ENCODE data around the gene RITA1.

The RITA1 gene

DNA sequence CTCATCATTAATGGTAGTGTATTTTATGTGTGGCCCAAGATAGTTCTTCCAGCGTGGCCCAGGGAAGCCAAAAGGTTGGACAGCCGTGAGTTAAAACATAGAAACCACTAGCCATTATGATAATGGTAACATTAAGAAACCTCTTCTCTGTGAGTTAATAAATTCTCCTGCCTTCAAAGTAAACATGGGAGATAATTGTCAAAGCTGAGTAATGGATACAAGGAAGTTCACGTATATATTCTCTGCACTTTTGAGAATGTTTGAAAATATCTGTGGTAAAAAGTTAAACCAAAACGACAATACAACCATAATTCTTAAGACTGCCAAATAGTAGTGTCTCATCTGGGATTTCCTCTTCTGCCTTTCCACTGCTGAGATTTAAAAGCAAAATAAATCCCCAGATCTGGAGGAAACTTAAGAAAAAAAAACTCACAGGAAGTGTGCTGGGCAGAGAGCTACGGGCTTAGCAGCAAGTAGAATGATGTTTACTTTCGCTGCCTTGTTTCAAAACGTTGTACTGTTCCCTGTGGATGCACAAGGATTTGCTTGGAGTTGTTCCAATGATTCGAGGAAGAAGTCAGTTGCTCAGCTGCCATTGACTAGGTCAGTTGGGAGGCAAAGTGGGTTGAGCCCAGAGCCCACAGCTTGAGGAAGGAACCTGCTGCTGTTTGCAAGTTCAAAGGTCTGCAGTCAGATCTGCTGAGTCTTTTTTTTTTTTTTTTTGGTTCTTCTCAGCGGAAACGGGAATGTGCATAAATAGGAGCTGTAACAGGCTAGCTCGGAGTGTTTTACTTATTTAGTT, 37.4 kb downstream of the RITA1 start:
- H3K36me3 Mint-ChIP-seq (ENCODE audit: insufficient read depth), result peaks cover 13% of the 10 kb centered on the region
- H3K27ac Mint-ChIP-seq (ENCODE audit: low read depth), result no peak overlapping the region
- peak overlapping the region; percentile 87 for H3K4me3 Mint-ChIP-seq
- no peaks in the 10 kb centered on the region for H3K27me3 Mint-ChIP-seq
- peaks cover 27% of the 10 kb centered on the region for H3K4me1 Mint-ChIP-seq
- ATAC-seq (replicated peaks; ENCODE audit: extremely low read depth, poor library complexity, severe bottlenecking), result no peak
- no peak for DNase-seq (ENCODE audit: low spot score in 2 of 2)
- H3K9me3 Mint-ChIP-seq, result no peaks in the 10 kb centered on the region

DNA sequence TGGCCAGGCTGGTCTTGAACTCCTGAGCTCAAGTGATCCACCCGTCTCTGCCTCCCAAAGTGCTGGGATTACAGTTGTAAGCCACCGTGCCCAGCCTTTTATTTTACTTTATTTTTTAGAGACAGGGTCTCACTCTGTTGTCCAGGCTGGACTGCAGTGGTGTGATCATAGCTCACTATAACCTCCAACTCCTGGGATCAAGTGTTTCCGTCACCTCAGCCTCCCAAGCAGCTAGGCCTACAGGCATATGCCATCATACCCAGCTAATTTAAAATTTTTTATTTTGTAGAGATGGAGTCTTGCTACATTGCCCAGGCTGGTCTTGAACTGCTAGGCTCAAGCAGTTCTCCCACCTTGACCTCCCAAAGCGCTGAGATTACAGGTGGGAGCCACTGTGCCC, 39.4 kb downstream of the RITA1 start:
- ATAC-seq (replicated peaks; ENCODE audit: extremely low read depth, poor library complexity, severe bottlenecking) (no peak), DNase-seq (ENCODE audit: low spot score in 2 of 2) (no peak)
- H3K27ac Mint-ChIP-seq (ENCODE audit: low read depth), result no peak overlapping the region
- no peaks in the 10 kb centered on the region for H3K9me3 Mint-ChIP-seq
- H3K27me3 Mint-ChIP-seq, result no peaks in the 10 kb centered on the region
- peaks cover 30% of the 10 kb centered on the region for H3K4me1 Mint-ChIP-seq
- no peak overlapping the region for H3K4me3 Mint-ChIP-seq
- H3K36me3 Mint-ChIP-seq (ENCODE audit: insufficient read depth), result peaks cover 15% of the 10 kb centered on the region

DNA sequence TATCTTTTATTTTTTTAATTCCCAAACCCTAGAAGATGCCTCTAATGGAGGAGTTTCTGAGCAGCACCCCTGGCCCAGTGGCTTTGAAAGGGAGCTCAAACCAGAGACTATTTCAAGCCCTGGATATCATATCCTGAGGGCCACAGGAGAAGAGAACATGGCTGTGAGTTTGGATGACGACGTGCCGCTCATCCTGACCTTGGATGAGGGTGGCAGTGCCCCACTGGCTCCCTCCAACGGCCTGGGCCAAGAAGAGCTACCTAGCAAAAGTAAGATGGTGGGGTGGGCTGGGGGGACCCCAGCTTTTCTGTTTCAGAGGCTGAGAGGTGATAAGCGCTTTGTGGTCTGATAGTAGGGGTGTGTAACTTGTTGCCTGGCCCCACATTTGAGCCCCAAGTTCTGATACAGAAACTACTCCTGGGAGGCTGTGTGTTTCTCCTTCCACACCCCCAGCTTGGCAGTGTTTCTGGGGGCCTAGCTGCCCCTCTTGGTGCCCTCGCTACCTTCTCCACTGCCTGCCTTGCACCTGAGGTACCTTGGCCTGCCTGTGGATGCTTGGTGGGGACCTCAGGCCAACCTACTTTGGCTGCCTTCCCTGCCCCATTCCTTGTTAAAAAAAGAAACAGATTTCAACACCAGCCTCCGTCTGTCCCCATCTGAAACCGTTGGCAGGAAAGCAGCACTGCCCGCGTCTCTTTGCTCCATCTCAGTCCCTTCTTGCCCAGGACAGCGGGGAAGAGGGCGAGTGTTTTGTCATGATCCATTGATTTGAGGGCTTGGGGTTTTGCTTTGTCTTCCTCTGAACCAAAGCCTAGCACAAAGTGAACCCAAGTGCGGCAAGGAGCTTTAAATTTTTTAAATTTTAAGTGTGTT, 41.4 kb downstream of the RITA1 start:
- no peak for ATAC-seq (replicated peaks; ENCODE audit: extremely low read depth, poor library complexity, severe bottlenecking)
- Mint-ChIP-seq H3K9me3 (no peaks in the 10 kb centered on the region), H3K4me1 (peaks cover 21% of the 10 kb centered on the region), H3K27ac (ENCODE audit: low read depth) (no peak overlapping the region), H3K36me3 (ENCODE audit: insufficient read depth) (peaks cover 5% of the 10 kb centered on the region), H3K4me3 (no peak overlapping the region), H3K27me3 (no peaks in the 10 kb centered on the region)
- no peak for DNase-seq (ENCODE audit: low spot score in 2 of 2)

DNA sequence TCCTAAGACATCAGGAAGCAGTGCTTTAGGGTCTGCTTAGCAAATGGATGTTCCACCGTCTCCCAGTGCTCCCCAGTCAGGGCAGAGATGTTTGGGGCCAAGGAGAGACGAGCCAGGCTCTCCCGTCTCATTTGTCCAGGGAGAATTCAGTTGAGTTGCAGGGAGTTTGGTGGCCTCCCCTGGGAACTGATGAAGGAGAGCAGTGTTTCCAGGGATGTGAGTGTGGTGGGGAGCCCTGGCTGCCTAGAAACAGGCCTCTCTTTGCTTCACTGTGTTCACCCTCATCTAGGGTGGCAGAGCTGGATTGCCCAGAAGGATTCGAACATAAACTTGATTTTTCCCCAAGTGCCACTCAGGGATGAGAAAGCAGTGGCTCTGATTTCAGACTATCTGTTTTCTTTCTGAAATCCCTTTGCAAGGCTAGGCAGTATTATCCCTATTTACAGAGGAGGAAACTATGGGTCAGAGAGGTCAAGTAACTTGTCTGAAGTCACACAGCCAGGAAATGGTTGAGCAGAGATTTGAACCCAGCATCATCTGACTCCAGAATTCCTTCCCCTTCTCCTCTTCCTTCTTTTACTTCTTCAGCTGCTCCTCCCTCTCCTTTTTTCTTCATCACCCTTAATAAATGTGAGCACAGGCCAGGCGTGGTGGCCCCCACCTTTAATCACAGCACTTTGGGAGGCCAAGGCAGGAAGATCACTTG, 42.3 kb downstream of the RITA1 start:
- Mint-ChIP-seq H3K36me3 (ENCODE audit: insufficient read depth) (peaks cover 4% of the 10 kb centered on the region), H3K27me3 (no peaks in the 10 kb centered on the region), H3K4me1 (peaks cover 15% of the 10 kb centered on the region), H3K9me3 (no peaks in the 10 kb centered on the region), H3K27ac (ENCODE audit: low read depth) (no peak overlapping the region), H3K4me3 (no peak overlapping the region)
- ATAC-seq (replicated peaks; ENCODE audit: extremely low read depth, poor library complexity, severe bottlenecking) (no peak), DNase-seq (ENCODE audit: low spot score in 2 of 2) (no peak)

DNA sequence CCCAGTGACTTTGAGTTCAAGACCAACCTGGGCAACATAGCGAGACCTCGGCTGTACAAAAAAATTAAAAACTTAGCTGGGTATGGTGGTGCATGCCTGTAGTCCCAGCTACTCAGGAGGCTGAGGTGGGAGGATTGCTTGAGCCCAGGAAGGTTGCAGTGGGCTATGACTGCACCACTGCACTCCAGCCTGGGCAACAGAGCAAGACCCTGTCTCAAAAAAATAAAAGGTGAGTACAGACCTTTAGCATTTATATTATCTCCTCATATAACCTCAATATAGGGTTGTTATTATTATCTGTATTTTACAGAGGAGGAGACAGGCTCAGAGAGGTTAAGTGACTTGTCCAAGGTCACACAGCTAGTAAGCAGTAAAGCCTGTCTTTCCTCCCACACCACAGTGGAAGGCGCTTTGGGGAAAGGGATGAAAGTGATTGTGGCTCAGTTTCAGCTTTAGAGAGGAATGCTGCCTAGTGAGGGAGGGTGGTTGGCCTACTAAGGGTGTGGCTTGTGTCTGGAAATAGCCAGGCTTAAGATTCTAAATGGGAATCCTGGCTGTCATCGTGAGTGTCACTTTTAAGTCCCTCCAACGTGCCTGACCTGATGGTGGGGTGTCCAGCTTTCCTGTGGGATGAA, 43.0 kb downstream of the RITA1 start:
- no peak overlapping the region for H3K27ac Mint-ChIP-seq (ENCODE audit: low read depth)
- no peaks in the 10 kb centered on the region for H3K27me3 Mint-ChIP-seq
- ATAC-seq (replicated peaks; ENCODE audit: extremely low read depth, poor library complexity, severe bottlenecking) (no peak), DNase-seq (ENCODE audit: low spot score in 2 of 2) (no peak)
- no peak overlapping the region for H3K4me3 Mint-ChIP-seq
- H3K9me3 Mint-ChIP-seq, result no peaks in the 10 kb centered on the region
- peaks cover 6% of the 10 kb centered on the region for H3K36me3 Mint-ChIP-seq (ENCODE audit: insufficient read depth)
- peaks cover 17% of the 10 kb centered on the region for H3K4me1 Mint-ChIP-seq

DNA sequence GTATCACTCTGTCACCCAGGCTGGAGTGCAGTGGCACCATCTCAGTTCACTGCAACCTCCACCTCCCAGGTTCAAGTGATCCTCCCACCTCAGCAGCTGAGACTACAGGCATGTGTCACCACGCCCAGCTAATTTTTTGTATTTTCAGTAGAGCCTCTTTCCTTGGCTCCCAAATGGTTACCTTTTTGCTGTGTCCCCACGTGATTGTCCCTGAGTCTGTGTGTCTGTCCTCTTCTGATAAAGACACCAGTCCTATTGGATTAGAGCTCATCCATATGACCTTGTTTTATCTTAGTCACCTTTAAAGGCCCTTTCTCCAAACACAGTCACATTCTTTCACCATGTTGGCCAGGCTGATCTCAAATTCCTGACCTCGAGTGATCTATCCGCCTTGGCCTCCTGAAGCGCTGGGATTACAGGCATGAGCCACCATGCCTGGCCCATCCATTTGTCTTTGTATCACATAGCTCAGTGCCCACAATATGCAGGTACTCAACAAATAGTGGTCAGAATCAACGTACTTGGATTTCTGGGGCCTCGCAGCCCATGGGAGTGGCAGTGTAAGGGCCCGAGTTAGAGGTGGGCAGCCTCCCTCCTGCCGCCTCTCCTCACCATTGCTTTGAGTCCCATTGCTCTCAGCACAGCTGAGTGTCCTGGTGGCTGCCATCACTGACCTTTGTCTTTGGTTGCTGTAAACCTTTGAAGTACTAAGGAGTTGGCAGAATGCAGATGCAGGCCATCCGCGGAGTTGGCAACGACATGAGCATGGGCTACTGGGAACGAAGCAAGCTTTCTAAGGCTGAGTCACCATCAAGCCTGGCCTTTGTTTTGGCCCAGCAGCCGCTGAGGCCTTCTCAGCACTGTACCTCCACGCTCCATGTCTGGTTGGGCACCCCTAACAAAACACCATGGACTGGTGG, 45.1 kb downstream of the RITA1 start:
- Mint-ChIP-seq H3K9me3 (no peaks in the 10 kb centered on the region), H3K36me3 (ENCODE audit: insufficient read depth) (peaks cover 6% of the 10 kb centered on the region), H3K4me3 (no peak overlapping the region), H3K27me3 (no peaks in the 10 kb centered on the region), H3K4me1 (peaks cover 21% of the 10 kb centered on the region), H3K27ac (ENCODE audit: low read depth) (no peak overlapping the region)
- DNase-seq (ENCODE audit: low spot score in 2 of 2) (no peak), ATAC-seq (replicated peaks; ENCODE audit: extremely low read depth, poor library complexity, severe bottlenecking) (no peak)

DNA sequence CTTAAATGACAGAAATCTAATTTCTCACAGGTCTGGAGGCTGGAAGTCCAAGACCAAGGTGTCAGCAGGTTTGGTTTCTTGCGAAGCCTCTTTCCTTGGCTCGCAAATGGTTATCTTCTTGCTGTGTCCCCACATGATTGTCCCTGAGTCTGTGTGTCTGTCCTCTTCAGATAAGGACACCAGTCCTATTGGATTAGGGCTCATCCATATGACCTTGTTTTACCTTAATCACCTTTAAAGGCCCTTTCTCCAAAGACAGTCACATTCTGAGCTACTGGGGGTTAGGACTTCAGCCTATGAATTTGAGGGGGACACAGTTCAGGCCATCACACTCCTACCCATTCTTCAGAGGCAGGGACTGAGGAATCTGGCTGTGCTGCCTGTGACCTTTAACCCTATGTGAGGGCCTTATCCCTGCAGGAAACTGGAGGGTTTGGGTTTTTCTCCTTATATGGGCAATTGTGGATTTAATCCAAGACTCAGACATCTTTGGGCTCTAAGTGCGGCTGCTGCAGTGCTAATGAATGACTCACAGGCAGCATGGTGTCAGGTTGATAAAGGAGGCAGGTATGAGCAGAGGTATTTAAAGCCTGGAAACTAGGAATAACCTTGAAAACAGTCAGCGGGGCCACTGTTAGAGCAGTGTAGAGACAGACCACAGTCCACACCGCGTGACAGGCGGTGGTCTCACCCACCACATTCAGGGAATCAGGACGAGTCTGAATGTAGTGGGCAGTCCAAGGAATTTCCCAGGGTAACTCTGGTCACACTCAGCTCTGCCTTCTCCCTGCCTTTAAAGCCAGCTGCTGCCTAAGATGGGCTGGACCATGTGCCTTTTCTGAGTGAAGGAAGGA, 45.9 kb downstream of the RITA1 start:
- Mint-ChIP-seq H3K27ac (ENCODE audit: low read depth) (no peak overlapping the region), H3K4me3 (no peak overlapping the region), H3K36me3 (ENCODE audit: insufficient read depth) (peaks cover 6% of the 10 kb centered on the region), H3K9me3 (no peaks in the 10 kb centered on the region), H3K27me3 (no peaks in the 10 kb centered on the region), H3K4me1 (peaks cover 24% of the 10 kb centered on the region)
- no peak for DNase-seq (ENCODE audit: low spot score in 2 of 2)
- ATAC-seq (replicated peaks; ENCODE audit: extremely low read depth, poor library complexity, severe bottlenecking), result no peak

DNA sequence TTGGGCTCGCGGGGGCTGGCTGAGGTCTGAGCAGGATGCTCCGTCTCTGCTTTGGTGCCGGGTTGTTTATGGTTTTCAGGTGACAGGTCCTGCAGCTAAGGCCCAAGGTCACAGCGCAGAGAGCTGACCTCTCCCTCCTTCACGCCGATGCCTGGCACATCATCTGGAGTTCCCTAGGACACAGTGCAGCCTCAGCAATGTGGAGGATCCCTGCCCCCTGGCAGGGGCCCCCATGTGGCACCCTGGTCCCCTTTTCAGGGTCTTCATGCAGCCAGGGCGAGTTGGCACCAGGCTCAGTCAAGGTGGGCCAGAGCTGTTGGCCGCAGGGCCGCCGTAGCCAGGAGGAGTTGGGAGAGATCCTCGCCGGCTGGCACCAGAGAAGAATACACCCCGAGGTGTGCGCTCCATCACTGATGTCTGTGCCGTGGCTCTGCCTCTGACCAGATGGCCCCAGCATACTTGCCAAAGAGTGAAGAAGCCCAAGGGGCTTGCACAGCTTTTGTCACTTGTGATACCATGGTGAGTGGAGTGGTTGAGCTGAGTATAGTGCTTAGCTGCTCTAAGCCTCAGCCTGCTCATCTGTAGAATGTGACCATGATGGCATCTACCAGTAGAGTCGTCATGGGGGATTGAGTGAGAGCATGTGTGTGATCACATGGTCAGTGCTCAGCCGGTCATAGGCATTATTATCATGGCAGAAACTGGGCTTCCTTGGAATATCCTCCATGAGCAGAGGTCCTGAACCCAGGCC, 46.7 kb downstream of the RITA1 start:
- no peak for ATAC-seq (replicated peaks; ENCODE audit: extremely low read depth, poor library complexity, severe bottlenecking)
- H3K36me3 Mint-ChIP-seq (ENCODE audit: insufficient read depth), result peaks cover 6% of the 10 kb centered on the region
- H3K4me3 Mint-ChIP-seq, result peak overlapping the region; percentile 76
- H3K27me3 Mint-ChIP-seq, result no peaks in the 10 kb centered on the region
- H3K9me3 Mint-ChIP-seq, result no peaks in the 10 kb centered on the region
- DNase-seq (ENCODE audit: low spot score in 2 of 2), result no peak
- peaks cover 24% of the 10 kb centered on the region for H3K4me1 Mint-ChIP-seq
- H3K27ac Mint-ChIP-seq (ENCODE audit: low read depth), result peak overlapping the region; percentile 70

DNA sequence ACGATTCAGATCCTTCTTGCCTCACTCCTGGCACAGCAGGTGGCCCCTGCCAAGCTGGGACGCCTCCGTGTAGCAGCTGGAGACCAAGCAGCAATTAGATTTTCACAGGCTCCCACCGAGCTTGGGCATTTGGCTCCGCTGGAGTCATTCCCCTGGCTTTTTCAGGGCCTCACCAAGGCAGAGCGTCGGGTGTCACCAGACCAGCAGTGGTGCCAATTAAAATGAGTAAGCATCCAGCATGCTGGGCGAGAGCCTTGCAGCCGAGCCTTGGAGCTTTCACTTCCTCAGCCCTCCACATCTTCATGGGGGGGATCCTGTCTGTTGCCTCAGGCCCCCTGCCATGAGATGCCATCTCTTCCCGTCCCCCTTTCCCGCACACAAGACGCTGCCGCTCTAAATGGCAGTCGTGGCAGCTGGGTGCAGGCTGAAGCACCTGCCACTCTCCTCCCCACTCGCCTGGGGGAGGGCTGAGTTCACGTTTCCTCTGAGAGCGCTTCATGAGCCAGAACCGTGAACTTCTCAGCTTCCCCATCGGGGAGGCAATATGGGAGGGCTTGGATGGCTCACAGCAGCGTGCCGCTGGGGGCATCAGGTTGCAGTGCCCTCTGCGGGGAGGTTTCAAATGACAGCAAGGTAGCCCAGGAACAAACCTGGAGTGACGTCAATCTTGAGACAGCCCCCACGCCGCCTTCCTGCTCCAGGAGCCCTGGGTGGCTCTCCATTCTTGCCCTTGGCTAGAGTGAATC, 47.5 kb downstream of the RITA1 start:
- Mint-ChIP-seq H3K9me3 (no peaks in the 10 kb centered on the region), H3K36me3 (ENCODE audit: insufficient read depth) (peaks cover 5% of the 10 kb centered on the region), H3K27me3 (no peaks in the 10 kb centered on the region), H3K4me1 (peaks cover 24% of the 10 kb centered on the region), H3K4me3 (peak overlapping the region; percentile 76), H3K27ac (ENCODE audit: low read depth) (peak overlapping the region; percentile 70)
- ATAC-seq (replicated peaks; ENCODE audit: extremely low read depth, poor library complexity, severe bottlenecking) (peak; percentile 95), DNase-seq (ENCODE audit: low spot score in 2 of 2) (peak; percentile 40 to 77)

DNA sequence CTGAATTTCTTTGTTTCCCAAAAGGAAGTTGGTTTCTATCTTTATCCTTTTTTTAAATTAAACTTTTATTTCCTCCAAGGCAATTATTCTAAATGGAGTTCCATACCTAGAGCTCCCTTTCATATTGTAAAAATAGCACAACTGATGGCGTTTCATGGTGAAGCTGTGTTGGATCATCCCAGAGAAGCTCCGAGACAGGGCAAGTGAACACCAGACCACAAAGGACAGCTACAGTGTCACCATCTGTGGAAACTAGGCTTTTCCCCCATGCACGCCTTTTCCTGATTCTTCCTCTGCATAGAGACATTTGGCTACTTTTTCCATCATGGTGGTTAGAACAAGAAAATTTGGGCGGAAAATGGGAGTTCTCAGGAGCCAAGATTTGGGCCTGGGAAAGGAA, 48.4 kb downstream of the RITA1 start:
- no peak for DNase-seq (ENCODE audit: low spot score in 2 of 2)
- Mint-ChIP-seq H3K4me3 (no peak overlapping the region), H3K27ac (ENCODE audit: low read depth) (peak overlapping the region; percentile 70), H3K36me3 (ENCODE audit: insufficient read depth) (peaks cover 3% of the 10 kb centered on the region), H3K9me3 (no peaks in the 10 kb centered on the region), H3K27me3 (no peaks in the 10 kb centered on the region), H3K4me1 (peaks cover 24% of the 10 kb centered on the region)
- no peak for ATAC-seq (replicated peaks; ENCODE audit: extremely low read depth, poor library complexity, severe bottlenecking)
